Esophagus squamous epithelium (tissue), 4 donors: ENCODE results near the gene MANEAL.

Experiments used
- POLR2A ChIP-seq, 4 donors: fragments of 450-650 bp; IDR thresholded peaks; one replicate each; pipeline ENCODE4 v1.6.1; 2017; ENCODE audit warnings: antibody characterized with exemption in 4 of 4, mild to moderate bottlenecking in 4 of 4, moderate library complexity in 3 of 4
- TF ChIP-seq, protein P1 (sequence below), 6 experiments: fragments of 450-650 bp in 4 of 6; fragments of 200-600 bp in 2 of 6; sonication (generic) in 2 of 6; IDR thresholded peaks; one replicate each; pipeline ENCODE4 v1.5.1; 2016 to 2019; ENCODE audit warnings: antibody characterized with exemption in 6 of 6, mild to moderate bottlenecking in 4 of 6, moderate library complexity in 4 of 6

DNA sequence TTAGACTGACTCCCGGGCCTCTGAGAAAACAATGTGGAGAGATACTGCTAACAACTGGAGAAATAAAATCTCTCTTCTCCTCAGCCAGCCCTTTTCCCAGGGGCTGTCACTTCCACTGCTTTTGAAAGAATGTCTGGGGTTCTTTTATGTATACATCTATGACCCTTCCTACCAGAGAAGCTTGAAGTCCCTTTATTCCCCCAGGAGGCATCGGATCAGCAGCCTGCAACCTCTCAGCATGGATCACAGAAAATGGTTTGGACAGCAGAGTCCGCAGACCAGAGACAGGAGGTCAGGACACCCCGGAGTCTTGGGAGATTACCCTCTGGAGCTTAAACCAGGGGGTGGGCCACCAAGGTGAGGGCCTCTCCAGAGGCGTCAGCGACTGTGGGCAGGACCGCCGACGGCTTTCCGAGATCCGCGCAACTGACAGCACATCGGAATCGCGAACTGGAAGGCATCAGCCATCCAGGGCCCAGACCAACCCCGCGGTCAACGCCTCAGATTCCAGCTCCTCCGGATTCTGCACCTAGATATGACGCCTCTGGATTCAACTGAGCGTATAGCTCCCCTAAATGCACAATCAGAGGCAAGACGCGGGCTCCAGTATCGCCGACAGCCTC, 29.7 kb upstream of the MANEAL start:
- TF ChIP-seq, protein P1, sequence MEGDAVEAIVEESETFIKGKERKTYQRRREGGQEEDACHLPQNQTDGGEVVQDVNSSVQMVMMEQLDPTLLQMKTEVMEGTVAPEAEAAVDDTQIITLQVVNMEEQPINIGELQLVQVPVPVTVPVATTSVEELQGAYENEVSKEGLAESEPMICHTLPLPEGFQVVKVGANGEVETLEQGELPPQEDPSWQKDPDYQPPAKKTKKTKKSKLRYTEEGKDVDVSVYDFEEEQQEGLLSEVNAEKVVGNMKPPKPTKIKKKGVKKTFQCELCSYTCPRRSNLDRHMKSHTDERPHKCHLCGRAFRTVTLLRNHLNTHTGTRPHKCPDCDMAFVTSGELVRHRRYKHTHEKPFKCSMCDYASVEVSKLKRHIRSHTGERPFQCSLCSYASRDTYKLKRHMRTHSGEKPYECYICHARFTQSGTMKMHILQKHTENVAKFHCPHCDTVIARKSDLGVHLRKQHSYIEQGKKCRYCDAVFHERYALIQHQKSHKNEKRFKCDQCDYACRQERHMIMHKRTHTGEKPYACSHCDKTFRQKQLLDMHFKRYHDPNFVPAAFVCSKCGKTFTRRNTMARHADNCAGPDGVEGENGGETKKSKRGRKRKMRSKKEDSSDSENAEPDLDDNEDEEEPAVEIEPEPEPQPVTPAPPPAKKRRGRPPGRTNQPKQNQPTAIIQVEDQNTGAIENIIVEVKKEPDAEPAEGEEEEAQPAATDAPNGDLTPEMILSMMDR (IDR thresholded peaks at IDR 0.05): no peak
- no peak for TF ChIP-seq POLR2A (IDR thresholded peaks at IDR 0.05)
